ENCODE measurements around the gene RAB44.

- TF ChIP-seq CTCF (IDR thresholded peaks at IDR 0.05; ENCODE audit: poor library complexity) (no peak), EZH2phosphoT487 (IDR thresholded peaks at IDR 0.05; ENCODE audit: low read depth, severe bottlenecking, unreplicated experiment) (no peak), EZH2 (IDR thresholded peaks at IDR 0.05; ENCODE audit: borderline replicate concordance) (no peak)
These were observed 56.2 kb downstream of the RAB44 start for GRCh38 chr6:36753671-36754405.

All from hepatocyte (in vitro differentiated cells).